ENCODE data around the gene SKI.
"Not testable (repeated sequence)": the region's sequence is repeated elsewhere in the genome, so short reads cannot be mapped to it uniquely, and the experiment has no call there.

Gene SKI

GRCh38 chr1:2231532-2232254, 3.6 kb downstream of the SKI start:
- peak; percentile 49 for DNase-seq

- DNase-seq = no peak
Measured at GRCh38 chr1:2232255-2232915, 4.3 kb downstream of the SKI start.

GRCh38 chr1:2232916-2233438, 4.9 kb downstream of the SKI start:
- DNase-seq = no peak

DNA sequence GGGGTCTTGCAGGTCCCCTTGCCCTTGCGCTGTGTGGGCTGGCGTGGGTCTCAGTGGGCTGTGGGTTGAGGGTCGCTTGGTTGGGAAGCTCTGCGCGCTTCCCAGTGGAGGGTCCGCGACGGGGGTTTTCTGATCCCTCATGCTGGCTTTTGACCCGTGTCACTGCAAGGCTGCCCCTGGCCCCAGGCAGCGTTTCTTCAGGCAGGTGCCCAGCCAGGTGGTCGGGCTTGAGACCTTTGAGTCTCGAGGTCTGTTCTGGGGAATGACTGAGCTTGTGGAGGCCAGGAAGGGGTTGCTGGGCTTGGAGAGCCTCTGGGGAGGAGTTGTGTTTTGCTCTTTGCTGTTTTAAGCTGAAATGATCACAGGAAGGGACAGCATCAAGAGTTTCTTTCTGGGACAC, 5.3 kb downstream of the SKI start:
- no peak for DNase-seq

GRCh38 chr1:2233997-2234761, 6.1 kb downstream of the SKI start:
- no peak for DNase-seq

DNA sequence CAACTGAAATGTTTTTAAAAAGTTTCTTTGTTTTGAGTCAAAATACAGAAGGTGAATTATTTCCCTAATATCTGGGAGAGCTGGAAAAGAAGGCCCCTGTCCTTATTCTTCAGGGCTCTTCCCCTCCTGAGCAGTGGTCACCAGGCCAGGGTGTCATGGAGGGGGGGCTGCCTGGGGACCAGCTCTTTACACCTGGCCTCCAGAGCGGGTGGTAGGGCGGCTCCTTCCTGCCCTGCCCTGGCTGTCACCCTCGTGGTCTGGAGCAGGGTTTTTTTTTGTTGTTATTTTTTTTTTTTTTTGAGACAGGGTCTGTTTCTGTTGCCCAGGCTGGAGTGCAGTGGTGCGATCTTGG, 6.6 kb downstream of the SKI start:
- DNase-seq = no peak

DNA sequence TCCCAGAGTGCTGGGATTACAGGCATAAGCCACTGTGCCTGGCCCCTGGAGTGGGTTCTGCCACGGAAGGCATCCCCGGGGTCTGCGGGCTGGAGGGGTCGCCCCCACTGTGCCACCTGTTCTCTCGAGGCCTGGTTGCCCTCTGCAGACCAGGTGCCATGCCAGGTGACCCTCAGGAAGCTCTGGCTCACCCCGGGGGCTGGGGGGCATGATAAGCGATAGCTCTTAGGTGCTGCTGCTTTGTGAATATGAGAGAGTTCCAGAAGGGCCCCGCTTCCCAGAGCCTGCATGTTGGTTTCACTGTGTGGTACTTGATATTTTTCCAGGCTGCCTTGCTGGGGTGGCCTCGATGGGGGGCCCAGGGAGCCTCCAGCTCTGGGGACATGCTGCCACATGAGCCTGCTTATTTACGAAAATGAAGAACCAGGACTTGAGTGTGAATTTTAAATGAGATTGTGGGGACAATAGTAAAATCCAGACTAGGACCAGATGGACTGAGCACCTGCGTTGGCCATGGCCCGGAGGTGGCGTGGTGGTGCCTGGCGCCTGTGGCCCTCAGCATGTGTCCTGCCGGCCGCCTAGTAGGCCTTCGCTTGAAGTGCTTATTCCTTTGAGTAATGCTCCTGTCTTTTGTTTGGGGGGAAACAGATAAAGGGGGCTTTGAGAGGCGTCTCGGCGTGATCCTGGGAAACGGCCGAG, 7.3 kb downstream of the SKI start:
- no peak for DNase-seq

GRCh38 chr1:2236695-2237677, 8.9 kb downstream of the SKI start:
- no peak for DNase-seq

GRCh38 chr1:2237773-2238172, 9.7 kb downstream of the SKI start:
- DNase-seq = no peak

GRCh38 chr1:2238361-2239012, 10.4 kb downstream of the SKI start:
- DNase-seq = no peak

- no peak for DNase-seq
Measured at GRCh38 chr1:2239013-2239370, 10.9 kb downstream of the SKI start.

DNA sequence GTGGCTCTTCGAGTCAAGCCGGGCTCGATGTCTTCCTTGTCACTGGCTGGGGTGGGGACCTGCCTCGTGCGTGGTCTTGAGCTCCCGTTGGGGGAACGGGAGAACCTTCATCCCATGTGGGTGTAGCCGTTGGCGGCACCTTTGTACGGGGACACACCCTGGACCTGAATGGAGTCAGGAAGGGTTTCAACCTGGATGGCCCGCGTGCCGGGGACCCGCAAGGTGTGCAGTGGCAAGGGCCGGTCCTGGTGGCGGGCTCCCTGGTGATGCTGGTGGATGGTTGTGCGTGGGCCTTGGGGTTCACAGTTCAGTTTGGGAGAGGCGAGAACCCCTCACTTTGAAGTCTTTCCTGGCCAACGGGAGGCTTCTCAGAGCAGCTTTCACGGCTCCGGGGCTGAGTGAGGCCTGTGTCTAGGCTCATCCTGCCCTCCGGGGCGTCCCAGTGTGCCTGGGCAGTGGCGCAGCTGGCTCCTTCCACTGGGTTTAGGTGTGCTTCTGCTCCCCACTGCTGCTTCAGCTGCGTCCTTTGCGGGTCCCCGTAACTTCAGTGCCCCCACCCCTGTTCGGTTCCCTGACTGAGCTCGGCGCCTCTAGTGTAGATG, 11.4 kb downstream of the SKI start:
- no peak for DNase-seq

DNA sequence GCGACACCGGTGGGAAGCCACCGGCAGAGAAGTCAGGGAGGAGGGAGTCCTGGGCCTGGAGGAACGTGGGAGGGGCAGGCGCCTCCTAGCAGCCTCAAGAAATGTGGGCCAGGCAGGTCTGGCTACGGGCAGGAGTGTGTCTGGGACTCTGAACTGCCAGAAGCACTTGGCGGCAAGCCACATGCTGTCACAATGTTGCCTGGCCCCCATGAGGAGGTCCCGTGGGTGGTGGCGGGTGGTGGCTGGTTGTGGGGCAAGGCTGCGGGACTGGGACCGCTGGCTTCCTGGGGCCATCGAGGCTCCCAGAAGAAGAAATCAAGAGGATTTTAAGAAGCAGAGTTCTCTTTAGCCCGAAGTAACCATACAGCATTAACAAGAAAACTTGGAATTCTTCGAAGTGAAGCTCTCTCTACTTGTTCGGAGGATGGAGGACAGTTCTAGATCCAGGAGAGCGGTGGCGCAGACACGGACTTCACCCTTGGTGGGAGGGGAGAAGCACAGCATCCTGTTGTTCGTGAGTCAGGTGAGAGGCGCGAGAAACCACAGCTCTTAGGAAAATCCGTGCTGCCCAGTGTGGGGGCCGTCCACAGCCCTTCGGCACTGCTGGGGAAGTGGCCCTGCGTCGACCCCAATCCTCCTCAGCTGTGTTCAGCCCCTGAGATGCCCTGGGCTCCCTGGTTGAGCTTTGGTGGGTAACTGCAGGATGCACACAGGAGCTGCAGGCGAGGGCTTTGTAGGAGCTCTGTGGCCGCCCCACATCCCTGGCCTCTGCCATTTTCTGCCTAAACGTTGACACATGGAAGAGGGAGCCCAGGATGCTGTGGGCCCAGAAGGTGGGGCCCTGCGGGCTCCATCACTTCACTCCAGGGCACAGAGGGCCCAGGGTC, 12.4 kb downstream of the SKI start:
- no peak for DNase-seq

- no peak for DNase-seq
Measured at GRCh38 chr1:2241820-2242219, 13.7 kb downstream of the SKI start.

GRCh38 chr1:2242814-2243725, 15.0 kb downstream of the SKI start:
- no peak for DNase-seq

- not testable (repeated sequence) for DNase-seq
Measured at GRCh38 chr1:2247045-2247394, 18.9 kb downstream of the SKI start.

- DNase-seq = no peak
Measured at GRCh38 chr1:2247760-2248126, 19.6 kb downstream of the SKI start.

DNA sequence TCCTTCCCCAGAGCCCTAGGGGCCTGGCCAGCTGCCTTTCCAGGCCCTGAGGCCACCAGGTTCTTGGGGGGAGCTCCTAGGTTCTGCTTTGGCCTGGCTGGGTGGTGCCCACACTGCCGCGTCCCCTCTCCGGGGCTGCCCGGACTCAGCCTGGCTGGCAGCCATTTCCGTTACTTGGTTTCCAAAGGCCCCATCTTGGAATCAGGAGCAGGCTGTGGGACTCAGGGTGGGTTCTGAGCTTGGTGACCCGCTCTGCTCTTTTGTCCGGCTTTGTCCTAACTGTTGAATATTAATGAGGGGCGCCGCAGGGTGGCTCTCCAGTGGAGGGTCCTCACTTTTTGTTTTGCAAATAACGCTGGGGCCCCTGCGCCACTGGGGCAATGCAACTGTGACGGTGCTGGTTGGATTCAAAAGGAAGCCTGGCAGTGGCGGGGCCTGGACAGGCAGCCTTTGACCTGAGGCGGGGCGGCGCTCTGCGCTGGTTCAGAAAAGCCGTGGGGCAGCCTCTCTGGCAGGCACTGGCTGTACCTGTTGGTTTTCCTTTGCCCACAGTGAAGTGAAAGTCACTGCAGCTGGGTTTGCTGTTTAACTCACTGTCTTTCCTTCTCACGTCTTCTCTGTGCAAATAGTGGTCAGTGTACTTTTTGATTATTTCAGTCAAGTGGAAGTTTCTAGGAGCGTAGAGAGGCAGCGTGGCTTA, 20.2 kb downstream of the SKI start:
- DNase-seq = no peak
